IgD-negative memory B cell (primary cell): ENCODE results near the gene CXCL9. TPM values are rescaled to one million over a fixed set of nuclear protein-coding genes. Genes with fewer than 3 reads are reported as not detected.

Experiments
- H3K27ac Mint-ChIP-seq, 3 donors: one replicate each; pipeline ENCODE4 v1.8.0; 2020 to 2022; ENCODE audit warnings: mild to moderate bottlenecking in 3 of 3, mixed read lengths in 3 of 3, moderate library complexity in 1 of 3
- H3K27me3 Mint-ChIP-seq: one replicate; pipeline ENCODE4 v1.8.0; 2021; ENCODE audit warnings: mixed read lengths
- H3K36me3 Mint-ChIP-seq: one replicate; pipeline ENCODE4 v1.8.0; 2020; ENCODE audit warnings: mild to moderate bottlenecking, mixed read lengths
- H3K4me1 Mint-ChIP-seq, 3 donors: one replicate each; pipeline ENCODE4 v1.8.0; 2020 to 2022; ENCODE audit warnings: mixed read lengths in 3 of 3, mild to moderate bottlenecking in 1 of 3
- H3K4me3 Mint-ChIP-seq, 4 donors: one replicate each; pipeline ENCODE4 v1.8.0; 2020 to 2022; ENCODE audit warnings: mild to moderate bottlenecking in 4 of 4, mixed read lengths in 4 of 4, moderate library complexity in 3 of 4
- H3K9me3 Mint-ChIP-seq, 3 donors: one replicate each; pipeline ENCODE4 v1.8.0; 2020 to 2021; ENCODE audit warnings: mixed read lengths in 3 of 3, mild to moderate bottlenecking in 1 of 3
- polyA plus RNA-seq: library from polyadenylated mRNA; unstranded; fragments of 300-500 nt; fragmentation: Illumina TruSeq; gene quantifications from one replicate; pipeline ENCODE4 v1.2.3, GENCODE V29; 2021

The CXCL9 gene
- polyA plus RNA-seq, 1 donor from 2014 or later, result not detected

DNA sequence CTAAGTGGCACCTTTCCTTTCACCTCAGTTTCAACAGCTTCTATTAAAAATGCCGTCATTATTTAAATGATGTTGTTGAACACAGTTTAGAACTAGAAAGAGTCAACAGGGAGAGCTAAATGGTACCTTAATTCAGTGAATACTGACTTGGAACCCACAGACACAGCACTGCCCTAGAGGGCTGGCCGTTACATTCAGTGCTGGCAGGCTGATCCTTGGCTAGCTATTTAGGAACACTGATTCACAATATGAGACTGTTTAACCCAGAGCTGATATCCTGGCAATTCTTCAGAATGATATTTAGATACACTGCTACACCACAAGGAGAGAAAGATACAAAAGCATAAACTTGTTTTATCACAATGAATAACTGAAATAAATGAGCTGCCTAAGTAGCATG, 53.8 kb downstream of the CXCL9 start:
- Mint-ChIP-seq H3K9me3 (no peaks in the 10 kb centered on the region), H3K27ac (peak overlapping the region in 1 of 3 donors; percentile 40), H3K27me3 (no peaks in the 10 kb centered on the region), H3K36me3 (peaks cover 9% of the 10 kb centered on the region), H3K4me3 (no peak overlapping the region), H3K4me1 (peaks cover 9 to 20% (median 16%) of the 10 kb centered on the region in 3 donors)

Other genes with a start within 250 kb of the CXCL9 start
- gene PPEF2, start 105.1 kb downstream of the CXCL9 start, polyA plus RNA-seq, result not detected
- gene NAAA, start 66.5 kb downstream of the CXCL9 start, polyA plus RNA-seq, result 111 TPM
- gene SDAD1, start 16.6 kb downstream of the CXCL9 start, polyA plus RNA-seq, result 72.3 TPM
- 0.58 TPM for gene CXCL10, start 16.0 kb upstream of the CXCL9 start, polyA plus RNA-seq
- not detected for gene CXCL11, start 28.6 kb upstream of the CXCL9 start, polyA plus RNA-seq
- not detected for gene ART3, start 67.2 kb upstream of the CXCL9 start, polyA plus RNA-seq
- gene NUP54, start 140.9 kb upstream of the CXCL9 start, polyA plus RNA-seq, result 34.8 TPM
- 12.2 TPM for gene SCARB2, start 206.3 kb upstream of the CXCL9 start, polyA plus RNA-seq
- gene FAM47E, start 244.2 kb upstream of the CXCL9 start, polyA plus RNA-seq, result not detected